Endothelial cell of umbilical vein (primary cell): ENCODE results near the gene UGT1A5. TPM values are rescaled to one million over a fixed set of nuclear protein-coding genes. Genes with fewer than 3 reads are reported as not detected.

Experiments used
- BruUV-seq: library from RNA; stranded (reverse); fragments of 400-500 nt; replicated peaks from 2 replicates; lab custom pipeline; 2021; lab: Mats Ljungman, UMichigan
- CTCF ChIA-PET: fragments of 300-600, 350-600 bp; sonication (Branson Sonifier 250); formaldehyde crosslinking; loops from one replicate; lab custom pipeline; 2021; ENCODE audit warnings: antibody characterized with exemption, inconsistent platforms; lab: Charles Lee
- POLR2A ChIA-PET: fragments of 300-600, 350-600 bp; sonication (Branson Sonifier 250); formaldehyde crosslinking; loops from one replicate; lab custom pipeline; 2021; ENCODE audit warnings: antibody characterized with exemption, inconsistent platforms; lab: Charles Lee
- DNase-seq: peaks from one replicate; pipeline ENCODE4 v3.0.0-alpha.2; 2011; ENCODE audit warnings: low read depth, low spot score
- FAIRE-seq: peaks from 2 replicates; lab custom pipeline; 2011; peaks lifted over from hg19 to GRCh38; lab: Jason Lieb, UNC
- H2AFZ ChIP-seq: 2 replicates; pipeline ENCODE4 v1.6.0; 2012; ENCODE audit warnings: low read depth, low read length, control low read depth, inconsistent platforms
- H3K27ac ChIP-seq: 2 replicates; pipeline ENCODE4 v1.5.1; 2011; ENCODE audit warnings: low read depth, mild to moderate bottlenecking, control low read depth, low read length, moderate library complexity; ENCODE audit not compliant: insufficient read depth
- H3K27me3 ChIP-seq, 2 experiments: 2 replicates each; pipeline versions ENCODE4 v1.6.0 to v1.6.1; 2011; ENCODE audit warnings: low read length in 2 of 2, mixed read lengths in 1 of 2; ENCODE audit not compliant: control insufficient read depth in 2 of 2, insufficient read depth in 2 of 2
- H3K36me3 ChIP-seq, 2 experiments: 2 replicates in 1 of 2; 3 replicates in 1 of 2; pipeline ENCODE4 v1.5.1; 2011; ENCODE audit warnings: low read length in 2 of 2, mild to moderate bottlenecking in 1 of 2, moderate library complexity in 1 of 2; ENCODE audit not compliant: control insufficient read depth in 2 of 2, insufficient read depth in 2 of 2; ENCODE audit errors: extremely low read depth in 1 of 2
- H3K4me1 ChIP-seq: 3 replicates; pipeline ENCODE4 v1.5.1; 2011; ENCODE audit warnings: mild to moderate bottlenecking, low read length; ENCODE audit not compliant: control insufficient read depth, insufficient read depth; ENCODE audit errors: extremely low read depth
- H3K4me2 ChIP-seq: 2 replicates; pipeline ENCODE4 v1.6.1; 2011; ENCODE audit warnings: low read length, control low read depth, mixed read lengths; ENCODE audit not compliant: insufficient read depth
- H3K4me3 ChIP-seq, 3 experiments: fragments of 200-600 bp in 1 of 3; sonication (generic), shearing (Covaris generic) in 1 of 3; replicated peaks in 1 of 3; 2 replicates each; pipeline ENCODE4 v1.5.1; 2011 to 2016; ENCODE audit warnings: control low read depth in 3 of 3, low read length in 3 of 3, mild to moderate bottlenecking in 2 of 3, inconsistent platforms in 1 of 3, low read depth in 1 of 3, moderate library complexity in 1 of 3; ENCODE audit not compliant: insufficient read depth in 1 of 3
- H3K79me2 ChIP-seq: 2 replicates; pipeline ENCODE4 v1.6.0; 2012; ENCODE audit warnings: low read length, inconsistent platforms; ENCODE audit not compliant: control insufficient read depth, insufficient read depth
- H3K9ac ChIP-seq: replicated peaks from 2 replicates; pipeline ENCODE3; 2011; ENCODE audit warnings: low read length, control low read depth; ENCODE audit not compliant: insufficient read depth; ENCODE audit errors: extremely low read depth
- H3K9me1 ChIP-seq: replicated peaks from 3 replicates; pipeline ENCODE4 v1.6.0; 2011; ENCODE audit warnings: mild to moderate bottlenecking, low read length; ENCODE audit not compliant: control insufficient read depth, insufficient read depth; ENCODE audit errors: extremely low read depth
- H3K9me3 ChIP-seq: replicated peaks from 2 replicates; pipeline ENCODE4 v1.5.1; 2012; ENCODE audit warnings: low read length, inconsistent platforms; ENCODE audit not compliant: control insufficient read depth, insufficient read depth
- H4K20me1 ChIP-seq: replicated peaks from 2 replicates; pipeline ENCODE3; 2011; ENCODE audit warnings: mild to moderate bottlenecking, low read length; ENCODE audit not compliant: control insufficient read depth, insufficient read depth; ENCODE audit errors: extremely low read depth
- CTCF ChIP-seq, 2 donors: IDR thresholded peaks; 1 replicate in 1 of 2; 2 replicates in 1 of 2; pipeline ENCODE4 v1.5.1; 2011; ENCODE audit warnings: low read length in 2 of 2, mild to moderate bottlenecking in 2 of 2, moderate library complexity in 2 of 2, control low read depth in 1 of 2, inconsistent platforms in 1 of 2, low read depth in 1 of 2; ENCODE audit not compliant: insufficient read depth in 1 of 2; ENCODE audit errors: extremely low read depth in 1 of 2
- FOS ChIP-seq: IDR thresholded peaks from 2 replicates; pipeline ENCODE4 v1.6.1; 2011; ENCODE audit warnings: mild to moderate bottlenecking, low read length, moderate library complexity, borderline replicate concordance; ENCODE audit not compliant: insufficient read depth
- GATA2 ChIP-seq: IDR thresholded peaks from 2 replicates; pipeline ENCODE4 v1.7.0; 2011; ENCODE audit warnings: low read depth, mild to moderate bottlenecking, moderate library complexity, mixed read lengths, low read length; ENCODE audit not compliant: insufficient read length, insufficient read depth
- MYC ChIP-seq: IDR thresholded peaks from one replicate; pipeline ENCODE4 v1.6.1; 2011; ENCODE audit warnings: mild to moderate bottlenecking, low read depth, low read length
- POLR2AphosphoS5 ChIP-seq: IDR thresholded peaks from 2 replicates; pipeline ENCODE4 v1.6.1; 2012; ENCODE audit warnings: low read depth, mild to moderate bottlenecking, control low read depth, low read length, moderate library complexity; ENCODE audit not compliant: insufficient read depth
- dilution Hi-C: fragments of 300-500 bp; cut with MboI; formaldehyde crosslinking; loops from one replicate; pipeline ENCODE4 v1.15.0; 2019; ENCODE audit warnings: low sequenced_read_pairs; ENCODE audit not compliant: extremely low pct_ligation_motif_present
- intact Hi-C: fragments of 100-400 bp; cut with micrococcal nuclease; formaldehyde crosslinking; loops from one replicate; pipeline ENCODE4 v1.10.0; 2022
- polyA plus RNA-seq, 4 experiments: library from polyadenylated mRNA; depleted of rRNA in 3 of 4; stranded (reverse) in 3 of 4; unstranded in 1 of 4; fragments of >200 nt; gene quantifications; 2 replicates each; pipeline versions ENCODE4 v1.2.1 to v1.2.3, GENCODE V29; 2011 to 2012; ENCODE audit warnings: missing spikeins in 1 of 4
- total RNA-seq: library from RNA; stranded (reverse); gene quantifications from 2 replicates; pipeline ENCODE4 v1.2.3, GENCODE V29; 2021

Gene UGT1A5
- total and polyA plus RNA-seq, 2 donors (not counting 3 experiments of a cell fraction or from before 2014, with no cell fraction given) = not detected

- FAIRE-seq (no peak), DNase-seq (no peak)
- Histone ChIP-seq H3K36me3 (no peaks in the 10 kb centered on the region), H4K20me1 (no peaks in the 10 kb centered on the region), H3K4me2 (no peak overlapping the region), H3K27me3 (peaks cover 1 to 4% of the 10 kb centered on the region in 2 experiments), H3K79me2 (no peaks in the 10 kb centered on the region), H2AFZ (no peak overlapping the region), H3K4me1 (no peaks in the 10 kb centered on the region), H3K9ac (no peak overlapping the region), H3K9me1 (no peaks in the 10 kb centered on the region), H3K27ac (no peak overlapping the region), H3K9me3 (no peaks in the 10 kb centered on the region), H3K4me3 (no peak overlapping the region)
- no TSS peak for BruUV-seq
- dilution Hi-C loops (no loop called here), intact Hi-C loops (no loop called here)
- ChIA-PET POLR2A (no interaction called here), CTCF (no interaction called here)
- no peak for TF ChIP-seq FOS
- TF ChIP-seq CTCF (IDR thresholded peaks at IDR 0.05; ENCODE audit: extremely low read depth in 1 of 2, insufficient read depth in 1 of 2, low read depth in 1 of 2, low read length in 2 of 2) = no peak
- TF ChIP-seq POLR2AphosphoS5 = no peak
- TF ChIP-seq MYC = no peak
These were observed 53.7 kb downstream of the UGT1A5 start for GRCh38 chr2:233766416-233766815.

- Histone ChIP-seq H3K9me3 (no peaks in the 10 kb centered on the region), H3K4me3 (no peak overlapping the region), H3K79me2 (no peaks in the 10 kb centered on the region), H2AFZ (no peak overlapping the region), H3K27me3 (peaks cover 0 to 1% of the 10 kb centered on the region in 2 experiments), H3K9me1 (no peaks in the 10 kb centered on the region), H3K4me1 (no peaks in the 10 kb centered on the region), H3K36me3 (no peaks in the 10 kb centered on the region), H3K27ac (no peak overlapping the region), H4K20me1 (no peaks in the 10 kb centered on the region), H3K4me2 (no peak overlapping the region), H3K9ac (no peak overlapping the region)
- ChIA-PET POLR2A (no interaction called here), CTCF (no interaction called here)
- TF ChIP-seq CTCF (IDR thresholded peaks at IDR 0.05; ENCODE audit: extremely low read depth in 1 of 2, insufficient read depth in 1 of 2, low read depth in 1 of 2, low read length in 2 of 2) = no peak
- no peak for TF ChIP-seq GATA2
- BruUV-seq = no TSS peak
- DNase-seq (no peak), FAIRE-seq (no peak)
- intact Hi-C loops = no loop called here
- dilution Hi-C loops = no loop called here
These were observed 55.4 kb downstream of the UGT1A5 start for GRCh38 chr2:233768076-233768475.
